NCI-H2196 treated with DMSO at 0.1 percent for 48 hours (cell line): ENCODE measurements around the gene WDR7.

Source experiments
- DNase-seq: peaks from one replicate; lab custom pipeline; 2025; ENCODE audit not compliant: unreplicated experiment; lab: John Stamatoyannopoulos, UW

WDR7 gene

GRCh38 chr18:57027190-57027708 lies 376.1 kb downstream of the WDR7 start:
- no peak for DNase-seq

- no peak for DNase-seq
These were observed 378.6 kb downstream of the WDR7 start for GRCh38 chr18:57029761-57030160.

GRCh38 chr18:57030417-57030816 lies 379.3 kb downstream of the WDR7 start:
- no peak for DNase-seq

GRCh38 chr18:57035590-57035989 lies 384.4 kb downstream of the WDR7 start:
- DNase-seq: no peak

GRCh38 chr18:57038395-57038794 lies 387.2 kb downstream of the WDR7 start:
- no peak for DNase-seq

GRCh38 chr18:57040175-57040574 lies 389.0 kb downstream of the WDR7 start:
- DNase-seq: no peak

- no peak for DNase-seq
These were observed 392.1 kb downstream of the WDR7 start for GRCh38 chr18:57043241-57043640.

- no peak for DNase-seq
These were observed 397.2 kb downstream of the WDR7 start for GRCh38 chr18:57048351-57048750.

GRCh38 chr18:57048859-57049258 lies 397.7 kb downstream of the WDR7 start:
- DNase-seq: no peak

- DNase-seq: no peak
These were observed 399.3 kb downstream of the WDR7 start for GRCh38 chr18:57050310-57050949.

- no peak for DNase-seq
These were observed 400.0 kb downstream of the WDR7 start for GRCh38 chr18:57051021-57051656.

- no peak for DNase-seq
These were observed 400.5 kb downstream of the WDR7 start for GRCh38 chr18:57051657-57052044.

- no peak for DNase-seq
These were observed 401.0 kb downstream of the WDR7 start for GRCh38 chr18:57052173-57052572.

- no peak for DNase-seq
These were observed 401.6 kb downstream of the WDR7 start for GRCh38 chr18:57052759-57053158.

GRCh38 chr18:57054891-57055290 lies 403.7 kb downstream of the WDR7 start:
- DNase-seq: no peak

GRCh38 chr18:57057890-57058289 lies 406.7 kb downstream of the WDR7 start:
- DNase-seq: no peak

GRCh38 chr18:57058734-57059133 lies 407.6 kb downstream of the WDR7 start:
- no peak for DNase-seq

- no peak for DNase-seq
These were observed 408.2 kb downstream of the WDR7 start for GRCh38 chr18:57059366-57059765.

GRCh38 chr18:57060814-57061213 lies 409.7 kb downstream of the WDR7 start:
- no peak for DNase-seq

GRCh38 chr18:57062178-57062577 lies 411.0 kb downstream of the WDR7 start:
- DNase-seq: no peak

GRCh38 chr18:57062844-57063243 lies 411.7 kb downstream of the WDR7 start:
- DNase-seq: no peak

- no peak for DNase-seq
These were observed 412.5 kb downstream of the WDR7 start for GRCh38 chr18:57063601-57064103.
